Anterior cingulate cortex (tissue), 58 donors: ENCODE data around the gene CHID1.

Experiments used
- DNase-seq, 58 donors: peaks; one replicate each; lab custom pipeline; 2025; lab: John Stamatoyannopoulos, UW

The CHID1 gene

GRCh38 chr11:910589-911030 lies at the start of gene CHID1:
CHID1 (minus strand) TSS chr11:910810; CDS start chr11:904816, 5,994 bp downstream.
- peak in 57 of 58 donors; percentile 38 to 89 (median 80) for DNase-seq

GRCh38 chr11:959608-960007 lies 49.0 kb upstream of the CHID1 start:
- DNase-seq = no peak

DNA sequence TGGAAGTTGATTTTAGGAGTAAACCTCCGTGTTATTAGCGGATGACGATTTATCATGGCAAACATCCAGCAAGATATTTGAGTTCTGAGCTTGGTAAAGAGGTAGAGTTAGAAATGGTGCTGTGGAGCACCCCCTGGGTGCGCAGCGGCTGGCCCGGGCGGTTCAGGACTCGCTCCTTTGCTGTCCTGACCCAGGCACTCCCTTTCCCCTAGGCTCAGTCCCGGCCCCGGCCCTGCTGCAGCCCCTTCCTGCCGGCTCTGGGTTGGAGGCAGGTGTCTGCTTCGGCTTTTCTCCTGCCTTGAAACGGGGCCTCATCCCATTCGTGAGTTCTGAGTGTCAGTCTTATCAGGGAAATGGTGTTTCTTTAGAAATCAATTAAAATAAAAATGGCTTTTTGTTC lies 48.4 kb upstream of the CHID1 start:
- no peak for DNase-seq

DNA sequence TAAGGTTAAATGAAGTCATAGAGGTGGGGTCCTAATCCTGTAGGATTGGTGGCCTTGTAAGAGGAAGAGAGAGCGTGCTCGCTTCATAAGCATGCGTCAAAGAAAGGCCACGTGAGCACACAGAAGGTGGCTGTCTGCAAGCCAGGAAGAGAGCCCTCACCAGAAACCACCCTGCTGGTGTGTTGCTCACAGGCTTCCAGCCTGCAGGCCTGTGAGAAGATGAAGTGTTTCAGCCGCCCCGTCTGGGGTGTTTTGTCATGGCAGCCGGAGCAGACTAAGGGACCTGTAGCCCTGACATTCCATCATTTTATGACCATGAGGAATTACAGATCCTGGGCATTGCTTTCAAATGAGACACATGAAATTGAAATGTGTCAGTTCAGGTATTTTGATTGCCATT lies 47.5 kb upstream of the CHID1 start:
- no peak for DNase-seq

GRCh38 chr11:957212-957920 lies 46.8 kb upstream of the CHID1 start:
- DNase-seq = no peak

GRCh38 chr11:955154-956063 lies 44.8 kb upstream of the CHID1 start:
- DNase-seq = no peak

DNA sequence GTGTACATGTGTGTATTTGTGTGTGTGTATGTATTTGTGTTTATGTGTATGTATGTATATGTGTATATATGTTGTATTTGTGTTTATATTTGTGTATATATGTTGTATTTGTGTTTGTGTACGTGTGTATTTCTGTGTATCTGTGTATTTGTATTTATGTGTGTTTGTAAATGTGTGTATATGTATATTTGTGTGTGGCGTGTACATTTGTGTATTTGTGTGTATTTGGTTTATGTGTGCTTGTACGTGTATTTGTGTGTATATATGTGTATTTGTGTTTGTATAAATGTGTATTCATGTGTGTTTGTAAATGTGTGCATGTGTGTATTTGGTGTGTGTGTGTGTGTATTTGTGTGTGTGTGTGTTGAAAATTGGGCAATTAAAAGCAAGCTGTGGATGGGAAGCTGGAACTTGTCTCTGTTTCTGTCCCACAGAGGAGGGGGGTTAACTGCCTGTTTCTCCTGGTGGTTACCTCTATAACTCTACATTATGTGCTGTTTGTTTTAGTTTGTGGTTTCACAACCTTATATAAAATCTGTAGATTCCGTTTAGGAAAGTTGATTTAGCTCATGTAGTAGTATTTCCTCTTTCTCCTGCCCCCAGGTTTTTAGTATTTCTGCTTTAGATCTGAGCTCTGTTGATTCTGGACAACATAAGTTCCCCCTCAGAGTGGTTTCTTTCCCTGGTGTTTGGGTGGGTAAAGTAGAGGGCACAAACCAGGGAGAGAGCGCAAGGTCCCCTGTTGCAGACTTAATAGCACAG lies 44.0 kb upstream of the CHID1 start:
- no peak for DNase-seq

DNA sequence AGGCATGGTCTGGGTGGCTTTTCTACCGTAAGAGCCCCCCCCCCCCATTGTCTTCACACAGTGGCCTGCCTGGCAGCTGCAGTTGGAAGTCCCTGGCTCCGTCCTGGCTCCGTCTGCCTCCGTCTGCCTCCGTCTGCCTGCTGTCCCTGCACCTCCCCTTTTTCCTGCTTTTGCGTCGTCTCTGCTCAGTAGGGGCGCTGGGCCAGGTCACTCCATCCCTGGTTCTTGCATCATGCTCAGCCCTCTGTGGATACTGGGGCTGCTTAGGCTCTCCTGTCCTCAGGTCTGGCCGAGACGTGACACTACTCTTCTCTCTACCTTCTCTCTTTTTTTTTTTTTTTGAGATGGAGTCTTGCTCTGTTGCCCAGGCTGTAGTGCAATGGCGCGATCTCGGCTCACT lies 42.9 kb upstream of the CHID1 start:
- no peak for DNase-seq

GRCh38 chr11:952406-953385 lies 42.1 kb upstream of the CHID1 start:
- peak in 21 of 58 donors; percentile 15 to 58 (median 40) for DNase-seq

- DNase-seq = no peak
Observed at GRCh38 chr11:951507-951906, 40.9 kb upstream of the CHID1 start.

DNA sequence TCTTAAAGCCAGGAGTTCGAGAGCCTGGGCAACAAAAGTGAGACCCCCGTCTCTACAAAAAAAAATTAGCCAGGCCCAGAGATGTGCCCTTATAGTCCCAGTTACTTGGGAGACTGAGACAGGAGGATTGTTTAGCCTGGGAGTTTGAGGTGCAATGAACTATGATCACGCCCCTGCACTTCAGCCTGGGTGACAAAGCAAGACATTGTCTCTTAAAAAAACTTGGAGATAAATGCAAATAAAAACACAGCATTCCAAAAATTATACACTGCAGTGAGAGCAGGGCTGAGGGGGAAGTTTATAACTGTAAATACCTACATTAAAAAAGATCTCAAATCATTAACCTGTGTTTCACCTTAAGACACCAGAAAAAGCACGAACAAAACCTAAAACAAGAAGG lies 37.1 kb upstream of the CHID1 start:
- DNase-seq = no peak

DNA sequence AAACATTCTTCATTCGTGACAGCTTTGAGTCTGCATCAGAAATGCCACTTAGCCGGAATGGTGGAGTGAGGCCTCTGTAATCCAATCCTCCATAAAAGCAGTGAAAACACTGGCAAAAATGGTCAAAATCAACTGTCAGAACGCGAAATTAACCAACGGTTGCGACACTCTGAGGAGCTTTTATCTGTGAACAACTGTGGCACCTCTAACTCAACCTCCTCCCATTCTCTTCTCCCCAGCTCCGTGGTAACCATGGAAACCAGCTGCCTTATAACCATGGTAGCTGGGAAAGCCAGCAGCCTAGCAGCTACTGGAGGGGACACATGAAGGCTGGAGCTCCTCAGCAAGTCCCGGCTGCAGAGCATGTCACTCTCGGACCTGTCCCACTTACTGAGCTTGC lies 35.4 kb upstream of the CHID1 start:
- peak in 27 of 58 donors; percentile 14 to 82 (median 41) for DNase-seq

DNA sequence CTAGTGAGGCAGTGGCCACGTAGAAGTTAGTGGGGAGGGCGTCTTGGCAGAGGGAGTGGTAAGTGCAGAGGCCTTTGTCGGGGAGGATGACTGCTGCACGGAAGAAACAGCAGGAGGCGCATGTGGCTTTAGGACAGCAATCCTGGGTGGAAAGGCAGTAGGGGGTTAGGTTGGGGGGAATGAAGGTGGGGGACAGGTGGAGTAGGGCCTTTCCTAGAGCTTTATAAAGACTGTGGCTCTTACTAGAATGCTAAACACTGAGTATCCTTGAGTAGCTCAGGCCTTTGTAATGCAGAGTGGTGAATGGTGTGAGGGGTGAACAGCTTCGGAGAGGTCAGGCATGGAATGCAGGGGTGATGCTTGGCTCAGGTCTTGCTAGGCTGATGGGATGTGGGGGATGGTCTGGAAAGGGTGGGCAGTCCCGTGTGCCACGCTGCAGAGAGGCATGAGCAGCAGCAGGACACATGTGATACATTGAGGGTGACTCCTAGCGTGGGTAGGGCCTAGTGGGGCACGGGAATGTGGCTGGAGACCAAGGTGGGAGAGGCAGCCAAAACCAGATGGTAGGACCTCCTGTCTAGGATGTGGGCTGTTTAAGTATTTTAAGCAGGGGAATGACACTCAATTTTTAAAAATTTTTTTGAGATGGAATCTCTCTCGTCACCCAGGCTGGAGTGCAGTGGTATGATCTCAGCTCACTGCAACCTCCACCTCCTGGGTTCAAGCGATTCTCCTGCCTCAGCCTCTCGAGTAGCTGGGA lies 34.3 kb upstream of the CHID1 start:
- DNase-seq = no peak

GRCh38 chr11:942823-943222 lies 32.2 kb upstream of the CHID1 start:
- DNase-seq = peak in 18 of 58 donors; percentile 22 to 62 (median 38)

GRCh38 chr11:940496-941135 lies 30.0 kb upstream of the CHID1 start:
- DNase-seq = peak in 1 of 58 donors; percentile 17

DNA sequence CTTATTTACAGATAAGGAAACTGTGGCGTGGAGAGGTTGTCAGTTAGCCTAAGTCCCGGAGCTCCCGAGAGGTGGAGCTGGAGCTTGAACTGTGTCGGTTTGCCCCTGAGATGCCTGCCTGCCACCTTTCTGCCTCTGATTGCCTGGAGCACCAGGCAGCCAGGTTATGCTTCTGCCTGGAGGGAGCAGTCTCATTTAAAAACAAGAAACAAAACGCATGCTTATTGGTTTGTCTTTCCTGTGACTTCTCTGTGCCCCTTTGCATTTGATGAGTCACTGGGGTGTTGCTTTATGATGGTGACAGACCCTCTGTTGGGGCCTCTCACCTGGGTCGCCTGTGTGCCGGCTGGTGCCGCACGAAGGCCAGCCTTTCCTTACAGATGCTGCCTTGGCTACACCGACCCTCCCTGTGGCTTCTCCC lies 27.2 kb upstream of the CHID1 start:
- no peak for DNase-seq

DNA sequence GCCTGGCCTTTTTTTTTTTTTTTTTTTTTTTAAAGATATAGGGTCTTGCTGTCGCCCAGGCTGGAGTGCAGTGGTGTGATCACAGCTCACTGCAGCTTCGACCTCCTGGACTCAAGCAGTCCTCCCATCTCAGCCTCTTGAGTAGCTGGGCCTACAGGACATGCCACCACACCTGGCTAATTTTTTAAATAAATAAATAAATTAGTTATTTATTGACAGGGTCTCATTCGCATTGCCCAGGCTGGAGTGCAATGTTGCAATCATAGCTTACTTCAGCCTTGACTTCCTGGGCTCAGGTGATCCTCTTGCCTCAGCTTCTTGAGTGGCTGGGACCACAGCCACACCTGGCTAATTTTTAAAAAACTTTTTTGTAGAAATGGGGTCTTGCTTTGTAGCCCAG lies 25.6 kb upstream of the CHID1 start:
- no peak for DNase-seq

GRCh38 chr11:934527-934926 lies 23.9 kb upstream of the CHID1 start:
- no peak for DNase-seq
